22Rv1 (cell line): Measurements from ENCODE around the gene ASB4.

ENCODE experiments used
- ZFX ChIP-seq: fragments of 450-650 bp; IDR thresholded peaks from 2 replicates; pipeline ENCODE4 v1.6.1; 2017; ENCODE audit warnings: antibody characterized with exemption, borderline replicate concordance
- TF ChIP-seq, protein P1 (sequence below): fragments of 450-650 bp; IDR thresholded peaks from 2 replicates; pipeline ENCODE4 v1.5.1; 2017; ENCODE audit warnings: mild to moderate bottlenecking

DNA sequence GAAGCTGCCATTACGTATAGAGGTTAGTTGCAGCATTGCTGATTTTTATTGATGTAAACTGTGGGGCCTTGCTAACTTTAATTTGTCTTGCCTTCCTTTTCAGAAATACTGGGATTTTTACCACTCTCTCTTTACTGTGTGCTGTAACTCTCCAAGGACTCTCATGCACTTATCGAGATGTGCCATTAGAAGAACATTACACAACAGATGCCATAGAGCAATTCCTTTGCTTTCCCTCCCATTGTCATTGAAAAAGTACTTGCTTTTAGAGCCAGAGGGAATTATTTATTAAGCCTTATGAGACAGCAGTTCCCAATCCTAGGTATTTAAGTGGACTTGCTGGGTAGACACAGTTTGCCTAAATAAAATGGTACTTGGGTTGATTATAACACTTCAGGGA lies 51.7 kb downstream of the ASB4 start:
- TF ChIP-seq, protein P1, sequence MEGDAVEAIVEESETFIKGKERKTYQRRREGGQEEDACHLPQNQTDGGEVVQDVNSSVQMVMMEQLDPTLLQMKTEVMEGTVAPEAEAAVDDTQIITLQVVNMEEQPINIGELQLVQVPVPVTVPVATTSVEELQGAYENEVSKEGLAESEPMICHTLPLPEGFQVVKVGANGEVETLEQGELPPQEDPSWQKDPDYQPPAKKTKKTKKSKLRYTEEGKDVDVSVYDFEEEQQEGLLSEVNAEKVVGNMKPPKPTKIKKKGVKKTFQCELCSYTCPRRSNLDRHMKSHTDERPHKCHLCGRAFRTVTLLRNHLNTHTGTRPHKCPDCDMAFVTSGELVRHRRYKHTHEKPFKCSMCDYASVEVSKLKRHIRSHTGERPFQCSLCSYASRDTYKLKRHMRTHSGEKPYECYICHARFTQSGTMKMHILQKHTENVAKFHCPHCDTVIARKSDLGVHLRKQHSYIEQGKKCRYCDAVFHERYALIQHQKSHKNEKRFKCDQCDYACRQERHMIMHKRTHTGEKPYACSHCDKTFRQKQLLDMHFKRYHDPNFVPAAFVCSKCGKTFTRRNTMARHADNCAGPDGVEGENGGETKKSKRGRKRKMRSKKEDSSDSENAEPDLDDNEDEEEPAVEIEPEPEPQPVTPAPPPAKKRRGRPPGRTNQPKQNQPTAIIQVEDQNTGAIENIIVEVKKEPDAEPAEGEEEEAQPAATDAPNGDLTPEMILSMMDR, result no peak
- no peak for TF ChIP-seq ZFX
